Measurements from ENCODE around the gene SMIM29. TPM values are rescaled to one million over a fixed set of nuclear protein-coding genes. Genes with fewer than 3 reads are reported as not detected.

The SMIM29 gene
- total RNA-seq, 2 experiments from 2014 or later: 34.0 to 41.4 TPM

- peak overlapping the region; percentile 54 for H3K4me3 Mint-ChIP-seq
- H3K27ac Mint-ChIP-seq: peak overlapping the region; percentile 82
- DNase-seq (no peak), ATAC-seq (no peak)
- H3K4me1 Mint-ChIP-seq: peaks cover 26% of the 10 kb centered on the region
- H3K36me3 Mint-ChIP-seq: no peaks in the 10 kb centered on the region
- peaks cover 5% of the 10 kb centered on the region for H3K27me3 Mint-ChIP-seq
- CTCF ChIA-PET: interaction anchor here (0.9 to 3.5 kb wide), 10 partner anchors 13 to 191 kb away, joined by 4 to 19 read pairs (median 6); partner anchors contain the start of gene HMGA1
- no peaks in the 10 kb centered on the region for H3K9me3 Mint-ChIP-seq (ENCODE audit: low read depth)
Observed at GRCh38 chr6:34223381-34223955, 25.3 kb downstream of the SMIM29 start.

- CTCF ChIA-PET: interaction anchor here (1.5 kb wide), 1 partner anchor 23 kb away, joined by 4 read pairs; no protein-coding TSS in a partner anchor
Observed at GRCh38 chr6:34218691-34219090, 30.1 kb downstream of the SMIM29 start.

GRCh38 chr6:34213772-34214171 lies 35.0 kb downstream of the SMIM29 start:
- CTCF ChIA-PET: interaction anchor here (1.8 kb wide), 1 partner anchor 17 kb away, joined by 7 read pairs; no protein-coding TSS in a partner anchor
- DNase-seq (no peak), ATAC-seq (no peak)
- Mint-ChIP-seq H3K27ac (no peak overlapping the region), H3K36me3 (no peaks in the 10 kb centered on the region), H3K27me3 (peaks cover 7% of the 10 kb centered on the region), H3K9me3 (ENCODE audit: low read depth) (no peaks in the 10 kb centered on the region), H3K4me1 (no peaks in the 10 kb centered on the region), H3K4me3 (no peak overlapping the region)

More at GRCh38 chr6:34218691-34219090, 30.1 kb downstream of the SMIM29 start:
- no peaks in the 10 kb centered on the region for H3K9me3 Mint-ChIP-seq (ENCODE audit: low read depth)
- no peak overlapping the region for H3K27ac Mint-ChIP-seq
- no peak for ATAC-seq
- no peak for DNase-seq
- no peak overlapping the region for H3K4me3 Mint-ChIP-seq
- peaks cover 10% of the 10 kb centered on the region for H3K27me3 Mint-ChIP-seq
- peaks cover 10% of the 10 kb centered on the region for H3K4me1 Mint-ChIP-seq
- H3K36me3 Mint-ChIP-seq: no peaks in the 10 kb centered on the region

GRCh38 chr6:34207695-34208443 lies 40.9 kb downstream of the SMIM29 start:
- Mint-ChIP-seq H3K27ac (peak overlapping the region; percentile 6), H3K4me1 (peaks cover 12% of the 10 kb centered on the region), H3K4me3 (no peak overlapping the region), H3K9me3 (ENCODE audit: low read depth) (no peaks in the 10 kb centered on the region), H3K36me3 (no peaks in the 10 kb centered on the region), H3K27me3 (no peaks in the 10 kb centered on the region)
- ATAC-seq: peak; percentile 33
- no peak for DNase-seq
- CTCF ChIA-PET: interaction anchor here (1.5 to 4.3 kb wide), 3 partner anchors 12 to 207 kb away, joined by 4 to 26 read pairs (median 6); no protein-coding TSS in a partner anchor

GRCh38 chr6:34206726-34207125 lies 42.1 kb downstream of the SMIM29 start:
- peaks cover 2% of the 10 kb centered on the region for H3K9me3 Mint-ChIP-seq (ENCODE audit: low read depth)
- H3K4me1 Mint-ChIP-seq: peaks cover 12% of the 10 kb centered on the region
- no peaks in the 10 kb centered on the region for H3K36me3 Mint-ChIP-seq
- ATAC-seq (no peak), DNase-seq (no peak)
- H3K27me3 Mint-ChIP-seq: no peaks in the 10 kb centered on the region
- H3K27ac Mint-ChIP-seq: no peak overlapping the region
- CTCF ChIA-PET: interaction anchor here (1.3 to 4.3 kb wide), 2 partner anchors 11 to 402 kb away, joined by 3 to 26 read pairs; no protein-coding TSS in a partner anchor
- H3K4me3 Mint-ChIP-seq: no peak overlapping the region

GRCh38 chr6:34205916-34206315 lies 42.9 kb downstream of the SMIM29 start:
- Mint-ChIP-seq H3K36me3 (no peaks in the 10 kb centered on the region), H3K9me3 (ENCODE audit: low read depth) (peaks cover 2% of the 10 kb centered on the region), H3K27ac (no peak overlapping the region), H3K27me3 (no peaks in the 10 kb centered on the region), H3K4me3 (no peak overlapping the region), H3K4me1 (peaks cover 12% of the 10 kb centered on the region)
- DNase-seq (no peak), ATAC-seq (no peak)
- CTCF ChIA-PET: interaction anchor here (1.3 to 4.3 kb wide), 2 partner anchors 10 to 403 kb away, joined by 3 to 26 read pairs; no protein-coding TSS in a partner anchor

GRCh38 chr6:34205466-34205865 lies 43.3 kb downstream of the SMIM29 start:
- CTCF ChIA-PET: interaction anchor here (1.3 to 4.3 kb wide), 2 partner anchors 9 to 403 kb away, joined by 3 to 26 read pairs; no protein-coding TSS in a partner anchor
- Mint-ChIP-seq H3K27ac (no peak overlapping the region), H3K9me3 (ENCODE audit: low read depth) (peaks cover 2% of the 10 kb centered on the region), H3K27me3 (no peaks in the 10 kb centered on the region), H3K36me3 (no peaks in the 10 kb centered on the region), H3K4me3 (no peak overlapping the region), H3K4me1 (peaks cover 12% of the 10 kb centered on the region)
- no peak for DNase-seq
- no peak for ATAC-seq

- CTCF ChIA-PET: interaction anchor here (4.3 kb wide), 1 partner anchor 9 kb away, joined by 26 read pairs; no protein-coding TSS in a partner anchor
- ATAC-seq: no peak
- H3K9me3 Mint-ChIP-seq (ENCODE audit: low read depth): peaks cover 2% of the 10 kb centered on the region
- DNase-seq: no peak
- H3K4me1 Mint-ChIP-seq: peaks cover 12% of the 10 kb centered on the region
- H3K4me3 Mint-ChIP-seq: no peak overlapping the region
- no peaks in the 10 kb centered on the region for H3K36me3 Mint-ChIP-seq
- no peaks in the 10 kb centered on the region for H3K27me3 Mint-ChIP-seq
- no peak overlapping the region for H3K27ac Mint-ChIP-seq
Observed at GRCh38 chr6:34204693-34205092, 44.1 kb downstream of the SMIM29 start.

- H3K27me3 Mint-ChIP-seq: peaks cover 6% of the 10 kb centered on the region
- H3K4me3 Mint-ChIP-seq: no peak overlapping the region
- peaks cover 2% of the 10 kb centered on the region for H3K9me3 Mint-ChIP-seq (ENCODE audit: low read depth)
- DNase-seq (no peak), ATAC-seq (no peak)
- CTCF ChIA-PET: interaction anchor here (1.0 to 1.1 kb wide), 2 partner anchors 39 to 212 kb away, joined by 3 to 6 read pairs; no protein-coding TSS in a partner anchor
- peaks cover 8% of the 10 kb centered on the region for H3K4me1 Mint-ChIP-seq
- H3K36me3 Mint-ChIP-seq: no peaks in the 10 kb centered on the region
- H3K27ac Mint-ChIP-seq: no peak overlapping the region
Observed at GRCh38 chr6:34202329-34203201, 46.2 kb downstream of the SMIM29 start.

- Mint-ChIP-seq H3K9me3 (ENCODE audit: low read depth) (peaks cover 2% of the 10 kb centered on the region), H3K4me1 (peaks cover 2% of the 10 kb centered on the region), H3K36me3 (no peaks in the 10 kb centered on the region), H3K27ac (no peak overlapping the region), H3K27me3 (peaks cover 7% of the 10 kb centered on the region), H3K4me3 (no peak overlapping the region)
- CTCF ChIA-PET: interaction anchor here (1.0 to 1.1 kb wide), 3 partner anchors 32 to 213 kb away, joined by 3 to 6 read pairs (median 3); no protein-coding TSS in a partner anchor
- no peak for DNase-seq
- no peak for ATAC-seq
Observed at GRCh38 chr6:34201455-34202107, 47.2 kb downstream of the SMIM29 start.

GRCh38 chr6:34200340-34200971 lies 48.4 kb downstream of the SMIM29 start:
- CTCF ChIA-PET: interaction anchor here (0.8 kb wide), 1 partner anchor 49 kb away, joined by 3 read pairs; no protein-coding TSS in a partner anchor
- Mint-ChIP-seq H3K4me1 (peaks cover 6% of the 10 kb centered on the region), H3K27ac (no peak overlapping the region), H3K36me3 (no peaks in the 10 kb centered on the region), H3K9me3 (ENCODE audit: low read depth) (peaks cover 2% of the 10 kb centered on the region), H3K27me3 (peaks cover 7% of the 10 kb centered on the region), H3K4me3 (no peak overlapping the region)
- ATAC-seq (no peak), DNase-seq (no peak)

GRCh38 chr6:34196833-34197195 lies 52.0 kb downstream of the SMIM29 start:
- Mint-ChIP-seq H3K27ac (no peak overlapping the region), H3K4me3 (peak overlapping the region; percentile 76), H3K36me3 (no peaks in the 10 kb centered on the region), H3K4me1 (peaks cover 6% of the 10 kb centered on the region), H3K9me3 (ENCODE audit: low read depth) (peaks cover under 1% of the 10 kb centered on the region), H3K27me3 (peaks cover 14% of the 10 kb centered on the region)
- DNase-seq (no peak), ATAC-seq (no peak)
- CTCF ChIA-PET: interaction anchor here (0.8 to 3.7 kb wide), 24 partner anchors 9 to 425 kb away, joined by 3 to 44 read pairs (median 7); partner anchors contain the start of genes HMGA1, NUDT3 and SMIM29

All from activated CD8-positive, alpha-beta memory T cell treated with anti-CD3 and anti-CD28 coated beads, Interleukin-2, amount 10 ng/mL, durations not matched to agents 7 days and 5 days (primary cell).